Effector memory CD8-positive, alpha-beta T cell (primary cell): ENCODE results near the gene NPEPL1.
A peak's percentile ranks its signal among the peaks of the same experiment; 100 is the strongest.

Experiments used
- ATAC-seq: fragments of 150-1000 bp; cut with Tn5 transposase; replicated peaks from 2 replicates; pipeline ENCODE4 v1.10.0; 2021; ENCODE audit warnings: mild to moderate bottlenecking, moderate library complexity
- DNase-seq, 3 experiments: peaks; one replicate each; pipeline ENCODE4 v3.0.0; 2021
- H3K27ac Mint-ChIP-seq, 2 donors: one replicate each; pipeline ENCODE4 v1.8.0; 2022; ENCODE audit warnings: mild to moderate bottlenecking in 2 of 2, mixed read lengths in 2 of 2, moderate library complexity in 2 of 2
- H3K27me3 Mint-ChIP-seq, 2 donors: one replicate each; pipeline ENCODE4 v1.8.0; 2022; ENCODE audit warnings: mixed read lengths in 2 of 2
- H3K36me3 Mint-ChIP-seq: one replicate; pipeline ENCODE4 v1.8.0; 2022; ENCODE audit warnings: mild to moderate bottlenecking, moderate library complexity, mixed read lengths; ENCODE audit not compliant: insufficient read depth
- H3K4me1 Mint-ChIP-seq, 2 donors: one replicate each; pipeline ENCODE4 v1.8.0; 2022; ENCODE audit warnings: low read depth in 2 of 2, mixed read lengths in 2 of 2
- H3K4me3 Mint-ChIP-seq, 2 donors: one replicate each; pipeline ENCODE4 v1.8.0; 2022; ENCODE audit warnings: mild to moderate bottlenecking in 2 of 2, mixed read lengths in 2 of 2, moderate library complexity in 2 of 2
- H3K9me3 Mint-ChIP-seq, 2 donors: one replicate each; pipeline ENCODE4 v1.8.0; 2022; ENCODE audit warnings: mixed read lengths in 2 of 2

Gene NPEPL1

DNA sequence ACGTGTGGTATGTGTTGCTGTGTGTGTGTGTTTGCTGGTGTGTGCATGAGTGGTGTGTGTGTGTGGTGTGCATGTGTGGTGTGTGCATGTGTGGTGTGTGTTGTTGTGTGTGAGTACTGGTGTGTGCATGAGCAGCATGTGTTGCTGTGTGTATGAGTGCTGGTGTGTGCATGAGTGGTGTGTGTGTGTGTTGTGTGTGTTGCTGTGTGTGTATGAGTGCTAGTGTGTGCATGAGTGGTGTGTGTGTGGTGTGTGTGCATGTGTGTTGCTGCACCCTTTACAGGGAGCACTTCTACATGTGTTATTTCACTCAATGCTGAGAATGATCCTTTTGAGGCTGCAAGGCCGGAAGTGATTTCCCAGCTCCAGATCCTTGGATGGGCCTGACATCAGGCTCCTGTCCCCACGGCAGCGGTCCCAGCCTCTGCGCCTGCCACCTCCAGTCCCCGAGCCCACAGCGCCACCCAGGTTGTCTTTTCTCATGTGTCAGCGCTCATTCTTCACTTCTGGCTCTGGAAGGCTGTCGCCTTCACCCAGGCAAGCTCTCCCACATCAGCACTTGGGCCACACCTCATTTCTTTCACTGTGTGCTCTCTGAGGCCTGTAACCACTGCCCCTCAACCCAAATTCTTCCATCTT lies 2.6 kb downstream of the NPEPL1 start:
- Mint-ChIP-seq H3K36me3 (peaks cover 9% of the 10 kb centered on the region), H3K4me1 (peaks cover 5 to 13% of the 10 kb centered on the region in 2 donors), H3K9me3 (no peaks in the 10 kb centered on the region), H3K27ac (no peak overlapping the region), H3K27me3 (no peaks in the 10 kb centered on the region), H3K4me3 (no peak overlapping the region)
- DNase-seq (no peak), ATAC-seq (no peak)

GRCh38 chr20:58695895-58696375 lies 3.3 kb downstream of the NPEPL1 start:
- H3K4me1 Mint-ChIP-seq: peaks cover 5 to 15% of the 10 kb centered on the region in 2 donors

GRCh38 chr20:58696411-58696961 lies 3.9 kb downstream of the NPEPL1 start:
- ATAC-seq: no peak
- Mint-ChIP-seq H3K4me1 (peaks cover 5 to 15% of the 10 kb centered on the region in 2 donors), H3K27ac (peak overlapping the region in 1 of 2 donors; percentile 44), H3K27me3 (no peaks in the 10 kb centered on the region), H3K4me3 (no peak overlapping the region), H3K36me3 (peaks cover 9% of the 10 kb centered on the region), H3K9me3 (no peaks in the 10 kb centered on the region)
- DNase-seq: no peak

More at GRCh38 chr20:58695895-58696375, 3.3 kb downstream of the NPEPL1 start:
- DNase-seq: no peak
- no peak for ATAC-seq
- H3K36me3 Mint-ChIP-seq: peaks cover 9% of the 10 kb centered on the region
- H3K4me3 Mint-ChIP-seq: no peak overlapping the region
- H3K27ac Mint-ChIP-seq: no peak overlapping the region
- no peaks in the 10 kb centered on the region for H3K9me3 Mint-ChIP-seq
- H3K27me3 Mint-ChIP-seq: no peaks in the 10 kb centered on the region

- Mint-ChIP-seq H3K36me3 (peaks cover 15% of the 10 kb centered on the region), H3K9me3 (no peaks in the 10 kb centered on the region), H3K27ac (peak overlapping the region in 1 of 2 donors; percentile 44), H3K27me3 (no peaks in the 10 kb centered on the region), H3K4me3 (no peak overlapping the region), H3K4me1 (peaks cover 5 to 15% of the 10 kb centered on the region in 2 donors)
- ATAC-seq: no peak
- no peak for DNase-seq
Observed at GRCh38 chr20:58697201-58697866, 4.7 kb downstream of the NPEPL1 start.

GRCh38 chr20:58697867-58698703 lies 5.5 kb downstream of the NPEPL1 start:
- H3K27me3 Mint-ChIP-seq: no peaks in the 10 kb centered on the region
- H3K4me3 Mint-ChIP-seq: no peak overlapping the region
- peaks cover 5 to 15% of the 10 kb centered on the region in 2 donors for H3K4me1 Mint-ChIP-seq
- peak overlapping the region in 1 of 2 donors; percentile 89 for H3K27ac Mint-ChIP-seq
- ATAC-seq (no peak), DNase-seq (no peak)
- peaks cover 21% of the 10 kb centered on the region for H3K36me3 Mint-ChIP-seq
- H3K9me3 Mint-ChIP-seq: no peaks in the 10 kb centered on the region

DNA sequence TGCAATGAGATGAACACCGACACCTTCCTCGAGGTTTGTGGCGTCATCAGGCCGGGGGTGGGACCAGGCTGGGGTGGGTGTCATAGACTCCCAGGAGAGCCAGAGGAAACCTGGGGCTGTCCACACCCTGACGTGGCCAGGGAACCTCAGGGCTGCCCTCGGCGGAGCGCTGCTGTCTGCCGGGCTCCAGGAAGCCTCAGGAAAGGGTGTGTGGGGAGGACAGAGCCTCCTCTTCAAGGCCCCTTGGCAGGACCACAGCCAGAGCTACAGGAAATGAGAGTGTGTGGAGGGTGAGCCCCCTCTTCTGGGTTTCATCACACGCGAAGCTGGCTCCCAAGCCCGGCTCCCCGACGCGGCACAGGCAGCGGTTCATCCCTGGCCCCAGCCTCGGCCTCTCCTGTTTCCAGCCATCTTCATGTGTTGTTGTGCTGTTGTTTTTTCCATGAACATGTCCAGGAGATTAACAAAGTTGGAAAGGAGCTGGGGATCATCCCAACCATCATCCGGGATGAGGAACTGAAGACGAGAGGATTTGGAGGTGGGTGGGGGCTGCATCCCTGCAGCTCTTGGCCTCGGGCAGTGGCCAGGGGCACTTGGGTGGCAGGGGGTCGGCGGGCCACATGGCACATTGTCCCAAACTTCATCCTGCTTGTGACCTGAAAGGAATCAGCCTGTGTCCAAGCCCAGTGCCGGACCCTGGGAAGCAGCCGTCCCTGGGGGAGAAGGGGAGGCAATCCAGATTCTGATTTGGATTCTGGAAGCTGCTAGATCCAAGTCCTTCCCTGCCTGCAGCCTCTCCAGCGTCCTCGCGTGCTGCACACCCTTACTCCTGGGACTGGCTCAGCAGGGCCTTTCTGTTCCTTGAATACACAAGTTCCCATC lies 6.4 kb downstream of the NPEPL1 start:
- Mint-ChIP-seq H3K36me3 (peaks cover 20% of the 10 kb centered on the region), H3K9me3 (no peaks in the 10 kb centered on the region), H3K4me3 (no peak overlapping the region), H3K4me1 (peaks cover 0 to 10% of the 10 kb centered on the region in 2 donors), H3K27ac (peak overlapping the region in 1 of 2 donors; percentile 82), H3K27me3 (no peaks in the 10 kb centered on the region)
- ATAC-seq: no peak
- no peak for DNase-seq

- peak overlapping the region in 1 of 2 donors; percentile 82 for H3K27ac Mint-ChIP-seq
- H3K4me1 Mint-ChIP-seq: peaks cover 0 to 8% of the 10 kb centered on the region in 2 donors
- DNase-seq (no peak), ATAC-seq (no peak)
- H3K27me3 Mint-ChIP-seq: no peaks in the 10 kb centered on the region
- no peak overlapping the region for H3K4me3 Mint-ChIP-seq
- peaks cover 18% of the 10 kb centered on the region for H3K36me3 Mint-ChIP-seq
- H3K9me3 Mint-ChIP-seq: no peaks in the 10 kb centered on the region
Observed at GRCh38 chr20:58699623-58700107, 7.1 kb downstream of the NPEPL1 start.

GRCh38 chr20:58700121-58700821 lies 7.7 kb downstream of the NPEPL1 start:
- Mint-ChIP-seq H3K4me3 (no peak overlapping the region), H3K9me3 (no peaks in the 10 kb centered on the region), H3K36me3 (peaks cover 22% of the 10 kb centered on the region), H3K27ac (peak overlapping the region in 1 of 2 donors; percentile 82), H3K4me1 (peaks cover 0 to 8% of the 10 kb centered on the region in 2 donors), H3K27me3 (no peaks in the 10 kb centered on the region)
- ATAC-seq (no peak), DNase-seq (no peak)

DNA sequence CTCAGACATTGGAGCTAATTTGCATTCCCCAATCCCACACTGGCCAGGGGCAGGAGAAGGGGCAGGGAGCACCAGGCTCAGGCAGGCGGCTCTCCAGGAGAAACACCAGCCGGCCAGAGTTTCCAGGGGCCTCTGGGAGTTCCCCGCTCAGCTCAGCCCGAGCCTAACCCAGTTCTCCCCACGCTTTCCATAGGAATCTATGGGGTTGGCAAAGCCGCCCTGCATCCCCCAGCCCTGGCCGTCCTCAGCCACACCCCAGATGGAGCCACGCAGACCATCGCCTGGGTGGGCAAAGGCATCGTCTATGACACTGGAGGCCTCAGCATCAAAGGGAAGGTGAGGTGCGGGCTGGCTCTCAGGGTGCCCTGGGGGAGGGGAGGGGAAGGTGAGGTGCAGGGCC lies 8.2 kb downstream of the NPEPL1 start:
- peaks cover 22% of the 10 kb centered on the region for H3K36me3 Mint-ChIP-seq
- H3K27me3 Mint-ChIP-seq: no peaks in the 10 kb centered on the region
- H3K4me1 Mint-ChIP-seq: peaks cover 0 to 8% of the 10 kb centered on the region in 2 donors
- DNase-seq (no peak), ATAC-seq (no peak)
- no peak overlapping the region for H3K4me3 Mint-ChIP-seq
- H3K9me3 Mint-ChIP-seq: no peaks in the 10 kb centered on the region
- H3K27ac Mint-ChIP-seq: no peak overlapping the region

DNA sequence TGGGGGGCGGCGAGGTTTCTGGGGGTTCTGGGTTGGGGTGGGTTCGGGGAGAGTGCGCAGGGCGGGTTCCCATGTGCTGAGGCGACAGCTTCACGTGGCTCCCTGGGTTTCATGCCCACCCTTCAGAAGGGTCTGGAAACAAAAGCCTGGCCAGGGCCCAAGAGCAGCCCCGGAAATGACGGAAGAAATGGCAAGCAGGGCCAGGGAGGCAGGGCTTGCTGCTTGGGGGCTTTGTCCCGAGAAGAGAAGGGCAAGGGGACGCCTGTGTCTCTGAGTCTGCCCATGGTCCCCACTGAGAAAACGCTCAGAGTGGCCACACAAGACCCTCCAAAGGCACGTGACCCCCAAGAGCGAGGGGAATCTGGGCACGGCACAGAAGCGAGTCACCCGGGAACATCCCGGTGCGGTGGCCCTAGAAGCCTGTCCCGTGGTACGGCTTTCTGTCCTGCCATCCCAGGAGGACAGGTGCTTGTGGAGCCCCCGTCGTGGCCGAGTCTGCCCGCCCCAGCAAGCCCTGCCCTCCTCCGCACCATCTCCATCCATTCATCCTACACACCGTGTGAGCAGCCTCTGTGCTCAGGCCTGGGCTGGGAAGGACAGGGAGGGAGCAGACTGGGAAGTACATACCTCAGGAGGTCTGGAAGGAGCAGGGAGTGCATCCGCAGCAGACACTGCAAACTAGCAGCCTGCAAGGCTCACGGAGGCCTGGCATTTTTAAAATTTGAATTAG lies 9.0 kb downstream of the NPEPL1 start:
- Mint-ChIP-seq H3K36me3 (peaks cover 22% of the 10 kb centered on the region), H3K27me3 (no peaks in the 10 kb centered on the region), H3K9me3 (no peaks in the 10 kb centered on the region), H3K4me1 (peaks cover 0 to 8% of the 10 kb centered on the region in 2 donors), H3K4me3 (no peak overlapping the region), H3K27ac (no peak overlapping the region)
- no peak for ATAC-seq
- no peak for DNase-seq

- DNase-seq (no peak), ATAC-seq (no peak)
- H3K9me3 Mint-ChIP-seq: no peaks in the 10 kb centered on the region
- H3K36me3 Mint-ChIP-seq: peaks cover 22% of the 10 kb centered on the region
- H3K4me1 Mint-ChIP-seq: peaks cover 0 to 8% of the 10 kb centered on the region in 2 donors
- H3K27ac Mint-ChIP-seq: no peak overlapping the region
- H3K27me3 Mint-ChIP-seq: no peaks in the 10 kb centered on the region
- no peak overlapping the region for H3K4me3 Mint-ChIP-seq
Observed at GRCh38 chr20:58702161-58702510, 9.5 kb downstream of the NPEPL1 start.
